DMS79 treated with DMSO at 0.1 percent for 48 hours (cell line): Measurements from ENCODE around the gene EEIG1.
A peak's percentile ranks its signal among the peaks of the same experiment; 100 is the strongest.

Experiments used
- DNase-seq: peaks from one replicate; lab custom pipeline; 2025; lab: John Stamatoyannopoulos, UW

EEIG1 gene

DNA sequence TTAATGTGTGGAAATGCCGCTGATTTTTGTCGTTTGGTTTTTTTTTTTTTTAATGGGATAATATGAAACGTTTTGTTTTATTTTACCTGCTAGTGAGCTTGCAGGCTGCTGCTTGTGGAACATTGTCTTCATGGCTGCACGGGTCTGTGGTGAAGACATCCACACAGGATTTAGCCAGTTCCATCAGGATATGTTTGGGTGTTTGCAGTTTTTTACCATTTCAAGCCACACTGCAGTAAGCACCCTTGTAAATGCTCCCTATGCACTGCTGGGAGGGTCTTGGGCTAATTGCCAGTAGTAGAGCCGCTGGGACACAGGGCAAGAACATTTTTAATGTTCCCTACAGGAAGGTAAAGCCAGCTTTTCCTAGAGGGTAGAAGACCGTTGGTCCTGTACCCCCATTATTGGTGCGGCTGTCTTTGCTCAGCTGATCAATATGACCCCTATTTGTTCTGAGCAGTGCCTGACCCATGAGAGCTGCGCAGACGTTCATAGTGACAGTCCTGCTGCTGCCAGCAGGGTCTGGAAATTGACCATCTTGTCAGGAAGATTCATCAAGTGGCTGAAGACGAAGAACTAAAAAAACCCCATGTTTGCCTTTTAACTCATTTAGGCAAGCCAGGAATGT lies 20.5 kb upstream of the EEIG1 start:
- DNase-seq = peak; percentile 8

DNA sequence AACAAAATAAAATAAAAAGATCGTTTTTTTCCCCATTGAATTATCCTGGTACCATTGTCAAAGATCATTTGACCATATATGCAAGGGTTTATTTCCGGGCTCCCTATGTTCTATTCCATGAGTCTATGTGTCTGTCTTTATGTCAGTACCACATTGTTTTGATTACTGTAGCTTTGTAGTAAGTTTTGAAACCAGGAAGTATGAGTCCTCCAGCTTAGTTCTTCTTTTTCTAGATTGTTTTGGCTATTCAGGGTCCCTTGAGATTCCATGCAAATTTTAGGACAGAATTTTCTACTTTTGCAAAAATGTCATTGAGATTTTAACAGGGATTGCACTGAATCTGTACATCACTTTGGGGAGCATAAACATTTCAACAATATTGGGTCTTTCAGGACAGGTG lies 18.7 kb upstream of the EEIG1 start:
- no peak for DNase-seq

DNA sequence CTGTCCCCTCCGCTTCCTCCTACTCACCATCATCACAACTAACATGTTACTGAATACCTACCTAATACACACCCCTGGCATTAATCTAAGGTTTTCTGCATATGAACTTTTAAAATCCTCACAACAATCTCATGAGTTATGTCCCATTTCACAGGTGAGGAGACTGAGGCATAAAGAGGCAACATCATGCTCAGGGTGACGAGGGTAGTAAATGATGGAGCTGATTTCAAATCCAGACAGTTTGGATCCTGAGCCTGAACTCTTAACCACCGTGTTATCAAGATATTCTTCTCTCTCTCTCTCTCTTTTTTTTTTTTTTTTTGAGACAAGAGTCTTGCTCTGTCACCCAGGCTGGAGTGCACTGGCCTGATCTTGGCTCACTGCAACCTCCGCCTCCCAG lies 12.9 kb upstream of the EEIG1 start:
- DNase-seq = no peak

DNA sequence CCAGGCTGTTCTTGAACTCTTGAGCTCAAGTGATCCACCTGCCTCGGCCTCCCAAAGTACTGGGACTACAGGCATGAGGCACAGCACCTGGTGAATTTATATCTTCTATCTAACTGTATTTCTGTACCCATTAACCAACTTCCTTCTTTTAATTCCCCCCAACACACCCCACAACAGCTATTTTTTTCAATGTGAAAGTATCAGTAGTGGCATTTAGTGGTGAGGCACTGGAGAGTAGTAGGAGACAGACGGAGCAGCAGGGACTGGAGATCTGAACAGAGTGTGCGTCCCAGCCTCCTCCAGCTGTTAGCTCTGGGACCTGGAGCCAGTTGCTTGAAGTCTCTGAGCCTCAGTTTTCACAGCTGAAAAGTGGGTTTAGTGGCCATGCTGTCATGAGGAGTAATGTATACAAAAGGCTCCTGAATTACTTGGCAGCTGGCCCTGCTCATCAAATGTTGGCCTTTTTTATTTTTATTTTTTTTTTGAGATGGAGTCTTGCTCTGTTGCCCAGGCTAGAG lies 11.0 kb upstream of the EEIG1 start:
- no peak for DNase-seq

DNA sequence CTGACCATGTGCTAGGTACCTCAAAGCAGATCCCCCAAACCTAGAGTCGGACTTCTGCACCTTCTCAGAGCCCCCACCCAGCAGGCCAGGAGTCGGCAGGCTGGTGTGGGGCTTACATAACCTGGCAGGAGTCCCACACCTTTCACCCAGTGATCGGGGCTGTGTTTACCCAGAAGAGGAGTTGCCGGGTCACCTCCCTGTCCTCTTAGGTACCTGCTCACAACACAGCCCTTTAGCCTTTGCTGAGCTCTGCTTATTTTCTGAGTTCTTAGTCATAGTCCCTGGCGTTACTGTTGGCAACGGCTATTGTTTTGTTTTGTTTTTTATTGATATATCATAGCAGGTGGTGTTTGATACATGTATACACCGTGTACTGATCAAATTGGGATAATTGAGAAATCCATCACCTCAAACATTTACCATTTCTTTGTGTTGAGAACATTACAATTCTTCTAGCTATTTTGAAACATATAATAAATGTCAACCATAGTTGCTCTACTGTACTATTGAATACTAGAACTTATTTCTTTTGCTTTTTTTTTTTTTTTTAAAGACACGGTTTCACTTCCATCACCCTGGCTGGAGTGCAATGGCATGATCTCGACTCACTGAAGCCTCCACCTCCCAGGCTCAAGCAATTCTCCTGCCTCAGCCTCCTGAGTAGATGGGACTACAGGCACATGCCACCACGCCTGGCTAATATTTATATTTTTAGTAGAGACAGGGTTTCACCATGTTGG lies 10.4 kb upstream of the EEIG1 start:
- peak; percentile 49 for DNase-seq

DNA sequence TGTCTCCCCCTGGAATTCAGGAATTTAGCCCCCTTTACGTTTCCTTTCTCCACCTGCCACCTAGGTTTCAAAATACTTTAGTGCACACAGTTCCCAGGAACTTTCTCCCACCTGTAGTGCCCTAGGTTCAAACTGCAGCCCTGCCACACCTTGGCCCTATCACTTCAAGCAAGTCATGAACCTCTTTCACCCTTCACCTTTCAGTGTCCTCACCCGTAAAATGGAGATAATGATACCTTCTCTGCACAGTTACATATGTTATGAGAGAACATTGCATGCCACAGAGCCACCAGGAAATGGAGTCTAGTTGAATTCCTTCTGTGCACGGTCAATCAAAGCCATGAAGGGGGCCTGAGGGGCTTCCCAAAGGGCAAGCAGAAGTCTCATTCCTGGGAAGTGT lies 9.8 kb upstream of the EEIG1 start:
- DNase-seq = no peak

DNA sequence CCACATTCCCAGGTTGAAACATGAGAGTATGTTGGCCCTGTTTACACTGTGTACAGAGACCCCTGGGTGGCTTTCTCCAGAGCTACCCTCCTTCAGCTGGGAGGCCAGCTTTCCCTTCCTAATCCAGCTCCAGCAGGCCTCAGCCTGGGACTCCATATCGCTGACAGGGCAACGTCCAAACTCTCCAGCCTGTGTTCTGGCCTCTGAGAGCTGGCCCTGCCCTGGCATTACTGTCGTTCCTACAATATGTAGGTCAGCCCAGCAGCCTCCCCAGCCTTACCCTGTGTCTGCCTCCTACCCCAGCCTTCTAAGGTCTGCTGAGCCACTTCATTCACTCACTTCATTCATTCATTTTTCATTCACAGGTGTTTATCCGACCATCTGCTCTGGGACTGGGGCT lies 8.3 kb upstream of the EEIG1 start:
- no peak for DNase-seq

DNA sequence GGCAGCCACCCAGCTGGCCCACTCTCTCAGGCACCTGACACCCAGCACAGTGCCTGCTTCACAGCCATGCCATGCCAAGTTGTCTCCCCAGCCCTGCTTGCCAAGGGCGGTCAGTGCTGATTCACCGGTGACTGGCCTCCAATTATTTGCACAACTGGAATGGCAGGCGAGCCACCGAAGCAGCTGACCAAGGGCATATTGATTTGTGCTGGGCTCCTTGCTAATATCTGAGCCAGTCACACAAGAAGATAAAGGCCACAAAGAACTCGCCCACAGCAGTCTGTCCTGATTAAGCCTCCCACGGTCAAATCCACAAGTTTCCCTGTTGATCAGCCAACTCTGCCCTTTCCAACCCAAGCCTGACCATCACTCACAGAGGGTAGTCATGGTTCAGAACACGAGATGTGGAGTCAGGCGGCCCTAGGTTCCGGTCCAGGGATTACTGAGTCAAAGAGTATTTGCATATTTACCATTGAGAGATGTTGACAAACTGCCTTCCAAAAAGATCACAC lies 6.4 kb upstream of the EEIG1 start:
- no peak for DNase-seq

DNA sequence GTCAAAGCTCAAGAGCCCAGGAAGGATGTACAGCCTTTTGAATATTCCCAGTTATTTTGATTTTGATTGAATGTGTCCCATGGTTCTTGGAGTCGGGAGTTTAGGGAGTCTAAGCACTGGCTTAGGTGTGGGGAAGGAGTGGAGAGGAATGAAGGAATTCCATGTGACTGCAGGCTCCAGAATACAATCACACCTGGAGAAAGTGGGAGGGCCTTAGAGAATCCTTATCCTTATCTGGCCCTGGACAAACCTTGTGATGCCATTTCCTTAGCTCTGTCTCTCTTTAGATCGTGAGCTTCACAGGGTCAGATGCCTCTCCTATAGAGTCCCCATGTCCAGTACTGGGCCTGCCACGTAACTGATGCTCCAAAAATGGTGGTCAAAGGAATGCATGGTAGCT lies 4.2 kb upstream of the EEIG1 start:
- DNase-seq = no peak

DNA sequence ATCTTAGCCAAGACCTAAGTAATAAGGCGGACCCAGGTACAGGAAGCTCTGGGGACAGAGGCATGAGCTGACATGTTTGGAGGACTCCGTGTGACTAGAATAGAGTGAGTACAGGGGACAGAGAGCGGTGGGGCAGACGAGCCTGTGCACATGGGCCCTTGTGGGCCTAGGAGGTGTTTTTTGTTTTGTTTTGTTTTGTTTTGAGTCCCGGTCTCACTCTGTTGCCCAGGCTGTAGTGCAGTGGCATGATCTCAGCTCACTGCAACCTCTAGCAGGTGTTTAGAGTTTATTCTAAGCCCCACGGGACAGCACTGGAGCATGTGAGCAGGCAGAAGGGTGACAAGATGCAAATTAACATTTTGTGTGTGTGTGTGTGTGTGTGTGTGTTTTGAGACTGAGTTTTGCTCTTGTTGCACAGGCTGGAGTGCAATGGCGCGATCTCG lies 3.1 kb upstream of the EEIG1 start:
- DNase-seq = no peak

DNA sequence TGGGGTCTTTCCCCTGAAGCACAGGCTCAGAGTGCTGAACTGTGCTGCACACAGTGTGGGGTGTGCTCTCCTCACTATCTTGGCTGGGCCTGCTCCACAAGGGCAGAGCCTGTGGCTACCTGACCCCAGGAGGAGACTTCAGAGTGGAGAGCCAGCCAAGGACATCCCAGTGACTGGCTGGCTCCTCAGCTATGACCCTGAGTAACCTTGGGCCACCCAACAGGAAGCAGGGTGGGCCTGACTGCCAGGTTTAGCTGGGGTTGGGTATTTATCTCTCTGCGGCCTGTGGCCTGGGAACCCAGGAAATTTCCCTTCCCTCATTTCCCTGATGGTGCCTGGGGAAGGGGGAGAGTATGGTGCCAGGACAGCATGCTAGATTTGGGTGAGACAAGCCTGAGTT lies 2.1 kb upstream of the EEIG1 start:
- DNase-seq = no peak

DNA sequence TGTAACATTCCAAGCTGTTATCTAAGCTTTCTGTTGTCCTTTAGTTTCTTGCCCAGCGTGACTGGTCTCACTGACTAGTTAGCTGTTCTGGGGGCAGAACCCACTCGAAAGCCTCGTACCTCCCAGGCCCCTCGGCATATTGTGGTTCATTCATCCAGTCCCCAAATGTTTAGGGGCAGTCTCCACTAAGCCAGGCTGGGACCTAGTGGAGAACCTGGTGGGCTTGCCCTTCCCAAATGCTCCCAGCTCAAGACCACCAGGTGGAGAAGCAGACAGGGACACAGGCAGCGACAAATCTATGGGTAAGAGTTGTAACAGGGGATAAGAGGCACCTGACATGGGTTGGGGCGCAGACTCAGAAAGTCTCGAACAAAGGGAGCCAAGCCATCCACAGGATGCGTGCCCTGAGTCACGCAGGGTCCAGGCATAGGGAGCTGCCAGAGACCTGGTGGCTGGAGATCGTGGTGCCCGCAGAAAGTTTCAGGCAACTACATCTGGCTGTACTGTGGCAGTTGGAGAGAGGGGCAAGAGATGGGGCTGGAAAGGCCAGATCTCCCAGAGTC lies 851 bp upstream of the EEIG1 start:
- DNase-seq = no peak

DNA sequence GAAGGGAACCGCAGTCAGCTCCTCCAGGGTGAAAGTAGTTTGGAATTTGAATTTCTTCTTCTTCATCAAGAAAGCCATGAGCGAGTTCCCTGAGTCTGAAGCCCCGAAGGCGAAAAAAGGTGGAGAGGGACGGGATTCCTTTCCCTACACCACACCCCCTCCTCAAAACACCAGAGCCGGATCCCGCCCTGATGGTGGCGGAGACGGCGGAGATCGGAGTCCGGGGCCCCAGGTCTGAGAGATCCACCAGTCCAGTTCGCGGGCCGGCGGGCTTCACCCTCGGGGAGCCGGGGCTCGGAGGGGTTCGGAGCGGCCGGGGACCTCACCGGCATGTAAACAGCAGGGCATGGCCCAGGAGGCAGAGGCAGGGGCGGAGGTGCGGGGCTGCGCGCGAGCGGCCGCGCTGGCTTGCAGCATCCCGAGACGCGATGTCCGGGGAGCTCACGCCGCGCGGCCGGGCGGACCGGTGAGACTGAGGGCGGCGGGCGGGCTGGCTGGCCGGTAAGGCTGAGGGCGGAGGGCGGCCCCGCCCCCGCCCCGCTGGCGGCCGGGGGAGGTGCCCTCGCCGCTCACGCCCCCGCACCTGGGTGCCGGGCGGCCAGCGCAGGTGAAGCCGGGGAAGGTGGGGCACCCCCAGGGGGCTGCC lies 606 bp downstream of the EEIG1 start:
- no peak for DNase-seq

DNA sequence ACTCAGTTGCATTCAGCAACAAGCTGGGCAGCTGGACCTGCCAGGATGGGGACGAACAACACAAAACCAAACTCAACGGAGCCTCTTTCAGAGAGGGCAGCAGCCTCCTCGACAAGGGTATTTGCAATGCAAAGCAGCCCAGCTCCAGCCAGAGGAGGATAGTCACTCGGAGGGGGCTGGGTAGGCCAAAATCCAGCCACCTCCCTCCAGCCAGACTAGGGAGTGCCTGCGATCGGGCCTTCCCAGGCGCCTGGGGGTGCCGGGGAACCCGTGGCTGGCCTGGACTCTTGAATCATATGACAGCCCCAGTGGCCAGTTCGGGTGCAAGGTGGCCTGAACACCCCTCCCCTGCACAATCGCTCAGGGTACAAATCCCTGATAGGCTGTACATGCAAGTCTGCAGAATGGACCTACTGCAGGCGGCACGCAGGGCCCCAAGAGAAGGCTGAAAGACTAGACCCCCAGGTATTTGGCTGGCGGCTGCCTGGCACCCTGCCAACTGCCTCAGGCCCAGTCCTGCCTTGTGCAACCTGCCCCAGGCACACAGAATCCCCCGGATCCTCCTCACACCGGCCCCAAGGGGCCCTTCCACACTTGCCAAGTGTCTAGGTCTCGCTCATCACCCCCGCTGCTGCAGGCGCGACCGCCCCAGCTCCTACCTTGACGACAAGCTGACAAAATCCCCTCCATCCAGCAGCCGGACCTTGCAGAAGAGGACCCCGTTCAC lies 1.3 kb downstream of the EEIG1 start:
- peak; percentile 65 for DNase-seq

DNA sequence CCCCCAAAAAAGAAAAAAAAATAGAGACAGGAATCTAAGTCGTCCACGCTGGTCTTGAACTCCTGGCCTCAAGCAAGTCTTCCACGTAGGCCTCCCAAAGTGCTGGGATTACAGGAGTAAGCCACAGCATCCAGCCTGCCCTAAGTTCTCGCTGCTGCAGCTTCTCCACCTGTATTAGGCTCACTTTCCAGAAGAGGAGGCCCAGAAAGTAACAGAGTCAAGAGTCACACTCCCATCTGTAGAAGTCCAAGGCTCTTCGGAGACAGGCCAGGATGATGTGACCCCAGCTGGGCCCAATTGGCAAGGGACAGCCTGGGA lies 1.8 kb downstream of the EEIG1 start:
- DNase-seq = no peak

DNA sequence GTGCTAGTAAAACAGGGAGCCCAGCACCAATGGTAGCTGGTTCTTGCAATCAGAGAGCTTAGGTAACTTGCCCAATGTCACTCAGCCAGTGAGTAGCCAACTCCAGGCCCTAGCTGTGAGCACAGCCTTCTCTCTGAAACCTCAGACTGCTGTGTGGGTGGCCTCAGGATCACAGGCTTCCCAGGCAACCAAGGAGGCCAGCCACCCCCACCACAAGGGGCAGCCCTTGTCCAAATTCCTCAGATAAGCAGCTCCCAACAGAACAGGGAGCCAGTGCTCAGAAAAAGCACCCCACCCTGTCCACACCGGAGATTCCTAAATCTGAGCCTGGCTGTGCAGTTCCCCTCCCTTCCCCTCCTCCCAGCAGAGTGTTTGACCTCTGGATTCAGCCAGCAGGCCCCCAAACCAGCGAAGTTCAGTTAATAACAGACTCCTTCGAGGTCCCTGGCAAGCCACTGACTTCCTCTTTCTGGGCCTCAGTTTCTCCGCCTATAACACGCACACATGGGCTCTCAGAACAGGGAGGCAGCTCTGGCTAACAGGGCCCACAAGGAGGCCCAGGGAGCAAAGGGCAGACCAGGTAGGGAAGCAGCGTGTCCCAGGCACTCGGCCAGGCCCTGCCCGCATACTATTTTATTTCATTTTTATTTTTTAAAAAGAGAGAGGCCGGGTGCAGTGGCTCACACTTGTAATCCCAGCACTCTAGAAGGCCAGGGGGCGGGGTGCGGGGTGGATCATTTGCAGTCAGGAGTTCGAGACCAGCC lies 2.7 kb downstream of the EEIG1 start:
- DNase-seq = no peak

DNA sequence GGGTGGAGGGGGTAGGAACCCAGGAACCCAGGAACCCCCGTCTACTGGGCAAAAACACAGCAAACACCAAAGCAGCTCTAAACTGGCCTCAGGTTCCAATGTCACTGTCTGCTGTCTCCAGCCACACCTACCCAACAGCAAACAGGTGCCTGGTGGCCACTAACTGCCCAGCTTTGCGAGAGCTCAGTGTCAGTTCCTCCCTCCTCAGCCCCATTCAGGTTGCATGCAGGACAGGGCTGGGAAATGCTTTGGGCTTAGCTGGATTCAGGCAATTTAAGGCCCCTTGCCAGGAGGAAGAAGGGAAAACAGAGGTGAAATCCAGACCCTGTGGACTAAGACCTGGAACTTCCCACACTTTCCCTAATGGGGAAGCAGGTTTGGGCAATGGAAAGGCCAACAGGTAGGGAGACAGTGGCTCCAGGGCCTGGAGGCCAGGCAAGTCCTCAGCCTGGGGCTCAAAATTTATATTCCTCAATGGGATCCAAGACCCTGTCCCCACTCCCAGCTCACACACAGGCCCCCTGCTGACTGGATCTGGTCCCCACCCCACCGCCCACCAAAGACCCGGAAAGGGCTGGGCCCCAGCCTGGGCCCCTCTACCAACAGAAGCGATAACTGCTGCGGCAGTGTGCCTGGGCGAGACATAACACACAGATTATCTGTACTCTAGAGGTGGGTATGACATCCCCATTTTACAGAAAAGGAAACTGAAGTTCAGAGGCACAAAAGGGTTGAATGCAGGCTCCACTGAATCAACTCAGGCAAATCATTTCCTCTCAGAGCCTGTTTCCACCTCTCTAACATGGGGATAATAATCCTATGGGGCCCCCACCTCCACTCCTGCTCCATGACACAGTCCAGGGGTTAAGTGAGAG lies 3.5 kb downstream of the EEIG1 start:
- peak; percentile 19 for DNase-seq

DNA sequence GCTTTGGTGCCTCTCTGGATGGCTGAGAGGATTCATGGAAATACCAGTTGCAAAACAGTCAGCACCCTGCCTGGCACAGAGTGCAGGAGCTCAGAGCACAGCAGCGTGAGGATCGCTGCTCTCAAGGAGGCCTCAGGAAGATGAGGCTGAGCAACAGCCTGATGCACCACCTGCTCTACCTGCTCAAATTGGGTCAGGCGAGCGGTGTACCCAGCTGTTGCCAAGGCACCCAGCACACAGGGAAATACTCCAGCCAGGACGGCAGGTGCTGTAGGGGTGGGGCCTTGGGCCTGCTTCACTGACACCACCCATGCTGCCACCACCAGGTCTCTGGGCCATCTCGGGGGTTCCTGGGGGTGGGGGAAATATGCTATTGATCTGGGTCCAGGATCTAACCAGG lies 4.3 kb downstream of the EEIG1 start:
- peak; percentile 79 for DNase-seq

DNA sequence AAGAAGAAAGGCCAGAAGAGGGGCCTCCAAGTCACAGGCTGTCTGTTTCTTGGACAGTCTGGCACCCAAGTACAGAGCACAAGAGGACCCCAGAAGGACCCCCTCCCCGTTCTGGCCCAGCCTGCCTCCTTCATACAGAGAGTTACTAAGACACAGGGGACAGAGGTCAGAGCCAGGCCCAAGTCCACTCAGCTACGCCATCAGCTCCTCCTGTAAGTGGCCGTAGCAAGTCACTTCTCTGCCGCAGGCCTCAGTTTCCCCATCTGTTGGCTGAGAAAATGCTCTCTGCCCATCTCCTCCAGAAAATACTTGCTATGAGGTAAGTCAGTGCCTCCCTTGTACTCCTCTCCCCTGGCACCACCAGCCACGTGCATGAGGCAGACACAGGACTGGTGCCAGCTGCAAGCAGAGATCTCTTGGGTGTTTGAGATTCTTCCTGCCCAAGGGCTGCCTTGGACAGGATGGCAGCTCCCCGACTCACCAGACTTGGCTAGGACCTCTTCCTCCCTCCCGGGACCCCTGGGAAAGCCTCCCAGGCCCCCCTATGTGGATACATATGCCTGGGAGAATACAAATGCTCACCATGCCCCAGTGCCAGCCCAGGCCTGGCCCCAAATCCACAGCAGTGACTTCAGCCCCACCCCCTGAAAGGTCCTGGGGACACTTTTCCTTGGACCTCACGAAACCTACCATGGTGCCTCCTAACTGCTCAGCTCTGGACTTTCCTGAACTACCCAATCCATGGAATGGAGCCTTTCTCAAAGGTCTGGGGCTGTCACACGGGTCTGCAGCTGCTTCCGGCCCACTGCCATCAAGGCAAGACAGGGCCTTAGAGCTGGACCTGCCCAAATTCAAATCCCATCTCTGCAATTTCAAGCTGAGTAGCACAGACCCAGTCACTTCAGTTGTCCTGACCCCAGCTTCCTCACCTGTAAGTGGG lies 5.1 kb downstream of the EEIG1 start:
- DNase-seq = no peak
